ENCODE results near the gene DCBLD1. TPM values are rescaled to one million over a fixed set of nuclear protein-coding genes. Genes with fewer than 3 reads are reported as not detected.

Gene DCBLD1
- total and polyA plus RNA-seq, 2 donors (not counting 3 experiments of a cell fraction or from before 2014, with no cell fraction given) = 30.2 to 44.3 TPM

GRCh38 chr6:117504478-117505144 is 22.1 kb downstream of the DCBLD1 start:
- Histone ChIP-seq H3K9ac (replicated peaks; ENCODE audit: extremely low read depth, insufficient read depth, low read length) (no peak overlapping the region), H3K27me3 (ENCODE audit: control insufficient read depth in 2 of 2, insufficient read depth in 2 of 2, low read length in 2 of 2) (no peaks in the 10 kb centered on the region), H4K20me1 (replicated peaks; ENCODE audit: control insufficient read depth, extremely low read depth, insufficient read depth, low read length) (no peaks in the 10 kb centered on the region), H3K4me1 (ENCODE audit: control insufficient read depth, extremely low read depth, insufficient read depth, low read length) (peaks cover 23% of the 10 kb centered on the region), H3K27ac (ENCODE audit: insufficient read depth, low read depth, low read length) (no peak overlapping the region), H3K9me1 (replicated peaks; ENCODE audit: control insufficient read depth, extremely low read depth, insufficient read depth, low read length) (no peaks in the 10 kb centered on the region), H3K4me3 (replicated peaks in 1 of 3; ENCODE audit: insufficient read depth in 1 of 3, low read depth in 1 of 3, low read length in 3 of 3) (no peak overlapping the region), H2AFZ (ENCODE audit: low read depth, low read length) (no peak overlapping the region), H3K36me3 (ENCODE audit: control insufficient read depth in 2 of 2, extremely low read depth in 1 of 2, insufficient read depth in 2 of 2, low read length in 2 of 2) (peaks cover 5 to 8% of the 10 kb centered on the region in 2 experiments), H3K79me2 (ENCODE audit: control insufficient read depth, insufficient read depth, low read length) (peaks cover 54% of the 10 kb centered on the region), H3K9me3 (replicated peaks; ENCODE audit: control insufficient read depth, insufficient read depth, low read length) (no peaks in the 10 kb centered on the region), H3K4me2 (ENCODE audit: insufficient read depth, low read length) (no peak overlapping the region)
- intact Hi-C loops (cut with micrococcal nuclease) (no loop called here), dilution Hi-C loops (cut with MboI; ENCODE audit: extremely low pct_ligation_motif_present, low sequenced_read_pairs) (no loop called here)
- ChIA-PET POLR2A (no interaction called here), CTCF (interaction anchor here (1.0 to 1.4 kb wide), 4 partner anchors 9 to 21 kb away, joined by 3 to 5 read pairs (median 3); no protein-coding TSS in a partner anchor)
- FAIRE-seq (no peak), DNase-seq (ENCODE audit: low read depth, low spot score) (no peak)
- TF ChIP-seq POLR2A (IDR thresholded peaks at IDR 0.05; ENCODE audit: low read depth, low read length) (no peak), EZH2 (IDR thresholded peaks at IDR 0.05; ENCODE audit: borderline replicate concordance, low read depth, low read length, severe bottlenecking) (no peak), CTCF (IDR thresholded peaks at IDR 0.05; ENCODE audit: extremely low read depth in 1 of 2, insufficient read depth in 1 of 2, low read depth in 1 of 2, low read length in 2 of 2) (no peak), GATA2 (IDR thresholded peaks at IDR 0.05; ENCODE audit: insufficient read depth, insufficient read length, low read depth, low read length) (no peak), MYC (IDR thresholded peaks at IDR 0.05; ENCODE audit: low read depth, low read length) (no peak), JUN (IDR thresholded peaks at IDR 0.05; ENCODE audit: borderline replicate concordance, insufficient read depth, insufficient read length, low read depth) (no peak), MAX (IDR thresholded peaks at IDR 0.05; ENCODE audit: insufficient read depth, insufficient read length) (no peak), POLR2AphosphoS5 (IDR thresholded peaks at IDR 0.05; ENCODE audit: insufficient read depth, low read depth, low read length) (no peak), FOS (IDR thresholded peaks at IDR 0.05; ENCODE audit: borderline replicate concordance, insufficient read depth, low read length) (no peak)
- BruUV-seq (replicated peaks) = no TSS peak

Measured in endothelial cell of umbilical vein (primary cell).